Astrocyte (in vitro differentiated cells and primary cell): ENCODE measurements around the gene PPP1R13B. TPM values are rescaled to one million over a fixed set of nuclear protein-coding genes. Genes with fewer than 3 reads are reported as not detected.
"Not testable (repeated sequence)": the region's sequence is repeated elsewhere in the genome, so short reads cannot be mapped to it uniquely, and the experiment has no call there.

Experiments
- DNase-seq: peaks from one replicate; pipeline ENCODE4 v3.0.0-alpha.2; 2010; ENCODE audit warnings: low read depth
- FAIRE-seq: peaks from 2 replicates; lab custom pipeline; 2011; peaks lifted over from hg19 to GRCh38; lab: Jason Lieb, UNC
- H2AFZ ChIP-seq: 2 replicates; pipeline ENCODE4 v1.6.0; 2012; ENCODE audit warnings: low read depth, low read length, inconsistent platforms
- H3K27ac ChIP-seq: 2 replicates; pipeline ENCODE4 v1.5.1; 2011; ENCODE audit warnings: low read depth, low read length, inconsistent platforms
- H3K27me3 ChIP-seq: 2 replicates; pipeline ENCODE4 v1.6.0; 2011; ENCODE audit warnings: low read length, inconsistent platforms; ENCODE audit not compliant: insufficient read depth
- H3K36me3 ChIP-seq: 2 replicates; pipeline ENCODE4 v1.5.1; 2011; ENCODE audit warnings: low read length, inconsistent platforms; ENCODE audit not compliant: insufficient read depth
- H3K4me1 ChIP-seq: 2 replicates; pipeline ENCODE4 v1.5.1; 2011; ENCODE audit warnings: low read length, inconsistent platforms; ENCODE audit not compliant: insufficient read depth
- H3K4me2 ChIP-seq: 2 replicates; pipeline ENCODE4 v1.6.0; 2012; ENCODE audit warnings: low read length, inconsistent platforms
- H3K4me3 ChIP-seq: 2 replicates; pipeline ENCODE4 v1.5.1; 2011; ENCODE audit warnings: low read depth, mild to moderate bottlenecking, low read length, inconsistent platforms; ENCODE audit not compliant: insufficient read depth
- H3K79me2 ChIP-seq: 2 replicates; pipeline ENCODE4 v1.6.0; 2012; ENCODE audit warnings: mild to moderate bottlenecking, low read length, inconsistent platforms; ENCODE audit not compliant: insufficient read depth
- H3K9ac ChIP-seq: 2 replicates; pipeline ENCODE4 v1.6.0; 2012; ENCODE audit warnings: mild to moderate bottlenecking, low read length, inconsistent platforms
- H3K9me3 ChIP-seq: 2 replicates; pipeline ENCODE4 v1.5.1; 2012; ENCODE audit warnings: low read depth, mild to moderate bottlenecking, low read length, inconsistent platforms; ENCODE audit not compliant: insufficient read depth
- H4K20me1 ChIP-seq: 2 replicates; pipeline ENCODE4 v1.6.0; 2012; ENCODE audit warnings: low read length, inconsistent platforms; ENCODE audit not compliant: insufficient read depth
- H3K27ac Mint-ChIP-seq: one replicate; pipeline ENCODE4 v1.8.0; 2021; ENCODE audit warnings: mild to moderate bottlenecking, mixed read lengths; ENCODE audit not compliant: unreplicated experiment
- H3K27me3 Mint-ChIP-seq: one replicate; pipeline ENCODE4 v1.8.0; 2021; ENCODE audit warnings: low read depth, mixed read lengths; ENCODE audit not compliant: unreplicated experiment
- H3K36me3 Mint-ChIP-seq: one replicate; pipeline ENCODE4 v1.8.0; 2021; ENCODE audit warnings: low read depth, mixed read lengths; ENCODE audit not compliant: unreplicated experiment
- H3K4me1 Mint-ChIP-seq: one replicate; pipeline ENCODE4 v1.8.0; 2021; ENCODE audit warnings: low read depth, mixed read lengths; ENCODE audit not compliant: unreplicated experiment
- H3K4me3 Mint-ChIP-seq: one replicate; pipeline ENCODE4 v1.8.0; 2021; ENCODE audit warnings: mild to moderate bottlenecking, moderate library complexity, mixed read lengths; ENCODE audit not compliant: unreplicated experiment
- H3K9me3 Mint-ChIP-seq: one replicate; pipeline ENCODE4 v1.8.0; 2021; ENCODE audit warnings: mild to moderate bottlenecking, mixed read lengths; ENCODE audit not compliant: unreplicated experiment
- CTCF ChIP-seq: IDR thresholded peaks from 2 replicates; pipeline ENCODE4 v1.5.1; 2011; ENCODE audit warnings: low read depth, mild to moderate bottlenecking, inconsistent platforms, low read length, moderate library complexity; ENCODE audit not compliant: insufficient read depth
- EZH2 ChIP-seq: IDR thresholded peaks from 2 replicates; pipeline ENCODE4 v1.6.1; 2012; ENCODE audit warnings: mild to moderate bottlenecking, low read length, inconsistent platforms; ENCODE audit not compliant: insufficient read depth
- total RNA-seq: library from RNA; stranded (reverse); gene quantifications from 2 replicates; pipeline ENCODE4 v1.2.1, GENCODE V29; 2021

Gene PPP1R13B
- total RNA-seq, 1 donor from 2014 or later: 7.0 TPM

GRCh38 chr14:103801459-103801858, 45.9 kb downstream of the PPP1R13B start:
- Histone ChIP-seq H3K27ac (peak overlapping the region; percentile 0), H3K27me3 (no peaks in the 10 kb centered on the region), H3K9me3 (no peaks in the 10 kb centered on the region), H3K9ac (no peak overlapping the region), H3K79me2 (no peaks in the 10 kb centered on the region), H3K4me1 (peaks cover 5% of the 10 kb centered on the region), H2AFZ (no peak overlapping the region), H4K20me1 (peaks cover 6% of the 10 kb centered on the region), H3K4me2 (peak overlapping the region; percentile 5), H3K36me3 (no peaks in the 10 kb centered on the region), H3K4me3 (no peak overlapping the region)
- Mint-ChIP-seq H3K36me3 (no peaks in the 10 kb centered on the region), H3K27me3 (no peaks in the 10 kb centered on the region), H3K27ac (no peak overlapping the region), H3K9me3 (no peaks in the 10 kb centered on the region), H3K4me3 (no peak overlapping the region), H3K4me1 (peaks cover 12% of the 10 kb centered on the region)
- DNase-seq (peak; percentile 86), FAIRE-seq (no peak)
- TF ChIP-seq CTCF (no peak), EZH2 (no peak)

- not testable (repeated sequence) for FAIRE-seq, H3K36me3 Mint-ChIP-seq, H3K27ac Mint-ChIP-seq, H3K27me3 Mint-ChIP-seq, DNase-seq, H3K36me3 ChIP-seq, H3K4me2 ChIP-seq, H3K27ac ChIP-seq, H2AFZ ChIP-seq, H3K9ac ChIP-seq, H3K4me3 Mint-ChIP-seq, H3K9me3 ChIP-seq, H3K79me2 ChIP-seq, H3K9me3 Mint-ChIP-seq, H3K4me1 ChIP-seq, H4K20me1 ChIP-seq, H3K4me1 Mint-ChIP-seq, H3K4me3 ChIP-seq, H3K27me3 ChIP-seq
Measured at GRCh38 chr14:103793192-103793591, 54.2 kb downstream of the PPP1R13B start.

GRCh38 chr14:103788086-103788485, 59.3 kb downstream of the PPP1R13B start:
- no peak overlapping the region for H2AFZ ChIP-seq
- DNase-seq (peak; percentile 25), FAIRE-seq (no peak)
- no peaks in the 10 kb centered on the region for H3K36me3 ChIP-seq
- H3K36me3 Mint-ChIP-seq: no peaks in the 10 kb centered on the region
- no peak overlapping the region for H3K4me3 ChIP-seq
- no peaks in the 10 kb centered on the region for H3K27me3 ChIP-seq
- H3K9me3 ChIP-seq: no peaks in the 10 kb centered on the region
- H3K27me3 Mint-ChIP-seq: no peaks in the 10 kb centered on the region
- H3K9ac ChIP-seq: no peak overlapping the region
- H4K20me1 ChIP-seq: no peaks in the 10 kb centered on the region
- no peaks in the 10 kb centered on the region for H3K4me1 Mint-ChIP-seq
- H3K79me2 ChIP-seq: no peaks in the 10 kb centered on the region
- H3K4me2 ChIP-seq: no peak overlapping the region
- H3K9me3 Mint-ChIP-seq: no peaks in the 10 kb centered on the region
- H3K4me1 ChIP-seq: no peaks in the 10 kb centered on the region
- no peak overlapping the region for H3K27ac Mint-ChIP-seq
- H3K4me3 Mint-ChIP-seq: no peak overlapping the region
- H3K27ac ChIP-seq: no peak overlapping the region
- TF ChIP-seq EZH2 (no peak), CTCF (no peak)
